ENCODE measurements around the gene MBD3. TPM values are rescaled to one million over a fixed set of nuclear protein-coding genes. Genes with fewer than 3 reads are reported as not detected.

Gene MBD3
- total RNA-seq, 1 donor from 2014 or later, result 115 TPM

DNA sequence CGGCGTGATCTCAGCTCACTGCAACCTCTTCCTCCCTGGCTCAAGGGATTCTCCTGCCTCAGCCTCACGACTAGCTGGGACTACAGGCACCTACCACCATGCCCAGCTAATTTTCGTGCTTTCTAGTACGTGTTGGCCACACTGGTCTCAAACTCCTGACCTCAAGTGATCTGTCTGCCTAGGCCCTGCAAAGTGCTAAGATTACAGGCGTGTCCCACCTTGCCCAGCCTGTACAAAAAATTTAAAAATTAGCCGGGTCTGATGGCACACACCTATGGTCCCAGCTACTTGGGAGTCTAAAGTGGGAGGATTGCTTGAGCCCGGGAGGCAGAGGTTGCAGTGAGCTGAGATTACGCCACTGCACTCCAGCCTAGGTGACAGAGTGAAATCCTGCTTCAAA, 19.9 kb downstream of the MBD3 start:
- DNase-seq (ENCODE audit: low read depth), result no peak
- TF ChIP-seq, protein P1, sequence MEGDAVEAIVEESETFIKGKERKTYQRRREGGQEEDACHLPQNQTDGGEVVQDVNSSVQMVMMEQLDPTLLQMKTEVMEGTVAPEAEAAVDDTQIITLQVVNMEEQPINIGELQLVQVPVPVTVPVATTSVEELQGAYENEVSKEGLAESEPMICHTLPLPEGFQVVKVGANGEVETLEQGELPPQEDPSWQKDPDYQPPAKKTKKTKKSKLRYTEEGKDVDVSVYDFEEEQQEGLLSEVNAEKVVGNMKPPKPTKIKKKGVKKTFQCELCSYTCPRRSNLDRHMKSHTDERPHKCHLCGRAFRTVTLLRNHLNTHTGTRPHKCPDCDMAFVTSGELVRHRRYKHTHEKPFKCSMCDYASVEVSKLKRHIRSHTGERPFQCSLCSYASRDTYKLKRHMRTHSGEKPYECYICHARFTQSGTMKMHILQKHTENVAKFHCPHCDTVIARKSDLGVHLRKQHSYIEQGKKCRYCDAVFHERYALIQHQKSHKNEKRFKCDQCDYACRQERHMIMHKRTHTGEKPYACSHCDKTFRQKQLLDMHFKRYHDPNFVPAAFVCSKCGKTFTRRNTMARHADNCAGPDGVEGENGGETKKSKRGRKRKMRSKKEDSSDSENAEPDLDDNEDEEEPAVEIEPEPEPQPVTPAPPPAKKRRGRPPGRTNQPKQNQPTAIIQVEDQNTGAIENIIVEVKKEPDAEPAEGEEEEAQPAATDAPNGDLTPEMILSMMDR (conservative IDR thresholded peaks at IDR 0.05; ENCODE audit: low read depth, low read length), result no peak

DNA sequence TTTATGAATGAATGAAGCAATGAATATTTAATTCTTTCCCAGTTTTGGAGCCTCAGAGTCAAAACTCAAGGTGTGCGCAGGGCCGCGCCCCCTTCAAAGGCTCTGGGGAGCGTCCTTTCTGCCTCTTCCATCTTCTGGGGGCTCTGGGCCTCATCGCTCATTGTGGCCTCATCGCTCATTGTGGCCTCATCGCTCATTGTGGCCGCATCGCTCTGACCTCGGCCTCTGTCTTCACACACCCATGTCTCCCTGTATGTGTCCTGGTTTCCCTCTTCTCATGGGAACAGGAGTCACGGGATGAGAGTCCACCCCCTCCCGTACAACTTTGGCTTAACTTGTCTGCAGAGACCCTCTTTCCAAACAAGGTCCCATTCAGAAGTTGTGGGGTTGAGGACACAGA, 21.3 kb downstream of the MBD3 start:
- TF ChIP-seq, protein P1 (conservative IDR thresholded peaks at IDR 0.05; ENCODE audit: low read depth, low read length), result no peak
- no peak for DNase-seq (ENCODE audit: low read depth)
- H3K4me3 ChIP-seq (ENCODE audit: low read depth, low read length), result no peak overlapping the region

More for the DNA sequence above, 19.9 kb downstream of the MBD3 start:
- H3K4me3 ChIP-seq (ENCODE audit: low read depth, low read length), result no peak overlapping the region

DNA sequence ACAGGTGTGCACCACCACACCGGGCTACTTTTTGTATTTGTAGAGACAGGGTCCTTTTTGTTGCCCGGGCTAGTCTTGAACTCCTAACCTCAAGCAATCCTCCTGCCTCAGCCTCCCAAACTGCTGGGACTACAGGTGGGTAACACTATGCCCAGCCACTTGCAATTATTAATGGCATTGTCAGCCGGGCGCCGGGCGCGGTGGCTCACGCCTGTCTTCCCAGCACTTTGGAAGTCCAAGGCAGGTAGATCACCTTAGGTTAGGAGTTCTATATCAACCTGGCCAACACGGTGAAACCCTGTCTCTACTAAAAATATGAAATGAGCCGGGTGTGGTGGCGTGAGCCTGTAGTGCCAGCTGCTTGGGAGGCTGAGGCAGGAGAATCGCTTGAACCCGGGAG, 21.8 kb downstream of the MBD3 start:
- no peak for DNase-seq (ENCODE audit: low read depth)
- TF ChIP-seq, protein P1 (conservative IDR thresholded peaks at IDR 0.05; ENCODE audit: low read depth, low read length), result no peak
- H3K4me3 ChIP-seq (ENCODE audit: low read depth, low read length), result no peak overlapping the region

DNA sequence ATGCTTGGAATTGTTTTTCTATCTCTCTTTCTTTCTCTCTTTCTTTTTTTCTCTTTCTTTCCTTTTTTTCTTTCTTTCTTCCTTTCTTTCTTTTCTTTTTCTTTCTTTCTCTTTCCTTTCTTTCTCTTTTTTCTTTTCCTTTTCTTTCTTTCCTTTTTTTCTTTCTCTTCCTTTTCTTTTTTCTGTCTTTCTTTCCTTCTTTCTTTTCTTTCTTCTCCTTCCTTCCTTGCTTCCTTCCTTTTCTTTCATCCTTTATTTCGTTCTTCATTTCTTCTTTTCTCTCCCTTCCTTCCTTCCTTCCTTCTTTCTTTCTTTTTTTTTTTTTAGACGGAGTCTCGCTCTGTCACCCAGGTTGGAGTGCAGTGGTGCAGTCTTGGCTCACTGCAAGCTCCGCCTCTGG, 22.7 kb downstream of the MBD3 start:
- no peak overlapping the region for H3K4me3 ChIP-seq (ENCODE audit: low read depth, low read length)
- no peak for DNase-seq (ENCODE audit: low read depth)
- TF ChIP-seq, protein P1 (conservative IDR thresholded peaks at IDR 0.05; ENCODE audit: low read depth, low read length), result no peak

DNA sequence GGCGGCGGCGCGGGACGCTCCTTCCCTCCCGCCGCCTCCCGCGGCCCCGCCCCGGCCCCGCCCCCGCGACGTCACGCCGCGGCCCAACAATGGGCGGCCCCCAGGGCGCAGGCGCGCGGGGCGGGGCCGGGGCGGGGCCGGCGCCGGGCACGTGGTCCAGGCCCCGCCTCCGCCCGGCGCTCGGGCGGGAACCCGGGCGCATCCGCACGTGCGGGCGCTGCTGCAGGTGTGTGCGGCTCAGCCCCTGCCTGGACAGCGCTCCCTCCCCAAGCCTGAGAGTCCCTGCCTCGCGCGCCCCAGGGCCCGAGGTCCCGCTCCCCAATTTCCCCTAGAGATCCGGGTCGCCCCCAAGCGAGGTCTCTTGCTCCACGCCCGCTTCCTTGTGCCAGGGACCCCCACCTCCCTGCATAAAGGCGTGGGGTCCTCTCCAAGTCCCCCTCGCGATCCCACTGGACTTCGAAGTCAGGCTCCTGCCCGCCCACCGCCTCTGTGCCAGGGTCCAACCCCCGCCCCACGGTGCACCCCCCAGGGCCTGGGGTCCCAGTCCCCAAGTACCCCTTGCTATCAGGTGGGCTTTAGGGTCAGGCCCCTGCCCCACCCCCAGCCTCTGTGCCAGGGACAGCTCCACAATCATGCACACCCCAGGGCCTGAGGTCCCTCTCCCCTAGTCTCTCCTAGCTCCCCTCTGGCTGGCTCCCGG, 24.2 kb downstream of the MBD3 start, which contains the start of gene MEX3D:
Gene MEX3D, minus strand, starts transcription at position 6 of the 700 bp plus-strand sequence. CDS start 267 bp downstream, outside the sequence.
- H3K4me3 ChIP-seq (ENCODE audit: low read depth, low read length), result peak within 1 kb of the TSS; percentile 80
- DNase-seq (ENCODE audit: low read depth), result no peak
- TF ChIP-seq, protein P1 (conservative IDR thresholded peaks at IDR 0.05; ENCODE audit: low read depth, low read length), result no peak

DNA sequence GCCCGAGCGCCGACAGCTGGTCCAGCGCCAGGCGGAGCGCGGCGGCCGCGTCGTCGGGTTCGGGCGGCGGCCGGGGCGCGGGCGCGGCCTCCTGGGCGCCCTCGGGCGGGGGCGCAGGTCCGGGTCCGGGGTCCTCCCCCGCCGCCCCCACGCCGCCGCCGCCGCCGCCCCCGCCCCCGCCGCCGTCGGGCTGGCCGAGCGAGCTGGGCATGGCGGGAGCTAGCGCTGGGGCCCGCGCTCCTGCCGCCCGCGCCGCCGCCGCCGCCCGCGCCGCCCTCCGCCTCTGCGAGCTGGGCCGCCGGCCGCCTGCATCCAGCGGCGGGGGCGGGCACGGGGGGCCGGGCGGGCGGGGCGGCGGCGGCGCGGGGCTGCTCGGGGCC, 24.8 kb downstream of the MBD3 start:
- no peak for DNase-seq (ENCODE audit: low read depth)
- no peak overlapping the region for H3K4me3 ChIP-seq (ENCODE audit: low read depth, low read length)
- TF ChIP-seq, protein P1 (conservative IDR thresholded peaks at IDR 0.05; ENCODE audit: low read depth, low read length), result no peak
